H9 (cell line): ENCODE data around the gene F13B. TPM values are rescaled to one million over a fixed set of nuclear protein-coding genes. Genes with fewer than 3 reads are reported as not detected.

Experiments
- DNase-seq: peaks from one replicate; pipeline ENCODE4 v3.0.0-alpha.2; 2017
- H2AFZ ChIP-seq: one replicate; pipeline ENCODE4 v1.6.1; 2013; ENCODE audit warnings: mild to moderate bottlenecking, low read length, control low read depth, moderate library complexity
- H2AK5ac ChIP-seq: 2 replicates; pipeline ENCODE4 v1.6.1; 2013; ENCODE audit warnings: low read length, control low read depth, mixed read lengths; ENCODE audit not compliant: insufficient read length
- H2BK120ac ChIP-seq: one replicate; pipeline ENCODE4 v1.6.1; 2013; ENCODE audit warnings: low read depth, mild to moderate bottlenecking, low read length, control low read depth, inconsistent platforms; ENCODE audit not compliant: poor library complexity, severe bottlenecking
- H2BK12ac ChIP-seq: 2 replicates; pipeline ENCODE4 v1.6.1; 2013; ENCODE audit warnings: low read length, control low read depth, mixed read lengths, low read depth; ENCODE audit not compliant: insufficient read length
- H2BK15ac ChIP-seq: 2 replicates; pipeline ENCODE4 v1.6.1; 2013; ENCODE audit warnings: low read depth, low read length, control low read depth
- H2BK20ac ChIP-seq: one replicate; pipeline ENCODE4 v1.6.1; 2013; ENCODE audit warnings: low read depth, mild to moderate bottlenecking, low read length, control low read depth, inconsistent platforms; ENCODE audit not compliant: poor library complexity, severe bottlenecking
- H2BK5ac ChIP-seq: 2 replicates; pipeline ENCODE4 v1.6.1; 2013; ENCODE audit warnings: low read length, control low read depth, mixed read lengths; ENCODE audit not compliant: insufficient read length
- H3K14ac ChIP-seq: 2 replicates; pipeline ENCODE4 v1.6.1; 2013; ENCODE audit warnings: low read length, control low read depth; ENCODE audit not compliant: insufficient read depth
- H3K18ac ChIP-seq: 2 replicates; pipeline ENCODE4 v1.6.1; 2013; ENCODE audit warnings: low read depth, mild to moderate bottlenecking, mixed read lengths, low read length, control low read depth; ENCODE audit not compliant: insufficient read length
- H3K23ac ChIP-seq: 2 replicates; pipeline ENCODE4 v1.6.1; 2013; ENCODE audit warnings: low read length, control low read depth, mixed read lengths, low read depth; ENCODE audit not compliant: insufficient read length
- H3K23me2 ChIP-seq: 2 replicates; pipeline ENCODE4 v1.6.1; 2013; ENCODE audit warnings: low read depth, mild to moderate bottlenecking, mixed read lengths, low read length, control low read depth; ENCODE audit not compliant: insufficient read length, poor library complexity, severe bottlenecking
- H3K27ac ChIP-seq: 2 replicates; pipeline ENCODE4 v1.5.1; 2013; ENCODE audit warnings: low read length, control low read depth, mixed read lengths, low read depth; ENCODE audit not compliant: insufficient read length
- H3K27me3 ChIP-seq: 2 replicates; pipeline ENCODE4 v1.6.1; 2013; ENCODE audit warnings: low read length, control low read depth, inconsistent platforms; ENCODE audit not compliant: insufficient read depth
- H3K4ac ChIP-seq: 2 replicates; pipeline ENCODE4 v1.6.1; 2013; ENCODE audit warnings: low read depth, mild to moderate bottlenecking, control low read depth, inconsistent platforms, low read length, moderate library complexity
- H3K4me1 ChIP-seq: 2 replicates; pipeline ENCODE4 v1.6.1; 2013; ENCODE audit warnings: low read length, control low read depth, inconsistent platforms; ENCODE audit not compliant: insufficient read depth
- H3K4me2 ChIP-seq: 2 replicates; pipeline ENCODE4 v1.6.1; 2013; ENCODE audit warnings: low read length, control low read depth, mixed read lengths; ENCODE audit not compliant: insufficient read length, insufficient read depth
- H3K56ac ChIP-seq: 2 replicates; pipeline ENCODE4 v1.6.1; 2013; ENCODE audit warnings: low read depth, mild to moderate bottlenecking, mixed read lengths, low read length, control low read depth; ENCODE audit not compliant: insufficient read length
- H3K79me1 ChIP-seq: 2 replicates; pipeline ENCODE4 v1.6.1; 2013; ENCODE audit warnings: low read depth, mild to moderate bottlenecking, moderate library complexity, low read length, control low read depth, inconsistent platforms; ENCODE audit not compliant: insufficient read depth, poor library complexity, severe bottlenecking
- H3K79me2 ChIP-seq: 2 replicates; pipeline ENCODE4 v1.6.1; 2013; ENCODE audit warnings: low read length, control low read depth, inconsistent platforms; ENCODE audit not compliant: insufficient read depth
- H3K9ac ChIP-seq: 2 replicates; pipeline ENCODE4 v1.6.1; 2013; ENCODE audit warnings: low read length, control low read depth, mixed read lengths; ENCODE audit not compliant: insufficient read length; ENCODE audit errors: extremely low read depth
- H3K9me3 ChIP-seq: one replicate; pipeline ENCODE4 v1.6.1; 2013; ENCODE audit warnings: low read depth, low read length, inconsistent platforms; ENCODE audit not compliant: control insufficient read depth
- H3T11ph ChIP-seq: one replicate; pipeline ENCODE4 v1.6.1; 2013; ENCODE audit warnings: mild to moderate bottlenecking, low read length, control low read depth, inconsistent platforms
- H4K20me1 ChIP-seq: one replicate; pipeline ENCODE4 v1.6.1; 2013; ENCODE audit not compliant: control insufficient read depth, insufficient read length, insufficient read depth
- H4K5ac ChIP-seq: 2 replicates; pipeline ENCODE4 v1.6.1; 2013; ENCODE audit warnings: low read depth, mild to moderate bottlenecking, mixed read lengths, low read length, control low read depth; ENCODE audit not compliant: insufficient read length
- H4K8ac ChIP-seq: replicated peaks from 2 replicates; pipeline ENCODE4 v1.6.1; 2013; ENCODE audit warnings: low read length, control low read depth, mixed read lengths, low read depth; ENCODE audit not compliant: insufficient read length
- H4K91ac ChIP-seq: 2 replicates; pipeline ENCODE4 v1.6.1; 2013; ENCODE audit warnings: low read depth, mild to moderate bottlenecking, moderate library complexity, mixed read lengths, low read length, control low read depth; ENCODE audit not compliant: insufficient read length
- H3K27ac Mint-ChIP-seq, 3 experiments: 2 replicates in 2 of 3; 3 replicates in 1 of 3; pipeline ENCODE4 v1.8.0; 2020 to 2021; ENCODE audit warnings: mixed read lengths in 3 of 3, mild to moderate bottlenecking in 1 of 3, moderate library complexity in 1 of 3
- H3K27me3 Mint-ChIP-seq: 2 replicates; pipeline ENCODE4 v1.8.0; 2021; ENCODE audit warnings: low read depth, mild to moderate bottlenecking, moderate library complexity, mixed read lengths
- H3K36me3 Mint-ChIP-seq, 3 experiments: 2 replicates in 2 of 3; 3 replicates in 1 of 3; pipeline ENCODE4 v1.8.0; 2020 to 2021; ENCODE audit warnings: low read depth in 3 of 3, mixed read lengths in 3 of 3; ENCODE audit not compliant: insufficient read depth in 1 of 3
- H3K4me1 Mint-ChIP-seq, 2 experiments: 2 replicates each; pipeline ENCODE4 v1.8.0; 2020; ENCODE audit warnings: mixed read lengths in 2 of 2
- H3K4me3 Mint-ChIP-seq, 2 experiments: 2 replicates in 1 of 2; 3 replicates in 1 of 2; pipeline ENCODE4 v1.8.0; 2020 to 2021; ENCODE audit warnings: mild to moderate bottlenecking in 2 of 2, mixed read lengths in 2 of 2, moderate library complexity in 1 of 2
- H3K9me3 Mint-ChIP-seq, 2 experiments: 2 replicates in 1 of 2; 3 replicates in 1 of 2; pipeline ENCODE4 v1.8.0; 2020; ENCODE audit warnings: mild to moderate bottlenecking in 2 of 2, mixed read lengths in 2 of 2, moderate library complexity in 1 of 2
- total RNA-seq: library from RNA; stranded (reverse); gene quantifications from 2 replicates; pipeline ENCODE4 v1.2.1, GENCODE V29; 2021
- TF ChIP-seq, protein P1 (sequence below): fragments of 200-600 bp; sonication (generic); conservative IDR thresholded peaks from 3 replicates; pipeline ENCODE4 v1.8.0; 2021; ENCODE audit warnings: antibody characterized with exemption, mild to moderate bottlenecking

F13B gene
- total RNA-seq, 1 experiment from 2014 or later: not detected

- H2BK15ac ChIP-seq: no peak overlapping the region
- H2BK120ac ChIP-seq: no peak overlapping the region
- H2BK12ac ChIP-seq: no peak overlapping the region
- no peak overlapping the region for H3K9ac ChIP-seq
- H3K4me1 Mint-ChIP-seq: no peaks in the 10 kb centered on the region
- no peak overlapping the region for H3K4ac ChIP-seq
- H3K79me1 ChIP-seq: no peaks in the 10 kb centered on the region
- DNase-seq: no peak
- H2BK5ac ChIP-seq: no peak overlapping the region
- H2AK5ac ChIP-seq: no peak overlapping the region
- H3K27ac ChIP-seq: no peak overlapping the region
- peaks cover 49 to 56% of the 10 kb centered on the region in 2 experiments for H3K9me3 Mint-ChIP-seq
- peaks cover 16% of the 10 kb centered on the region for H3K9me3 ChIP-seq
- no peak overlapping the region for H3K56ac ChIP-seq
- no peak overlapping the region for H3K27ac Mint-ChIP-seq
- no peak overlapping the region for H2AFZ ChIP-seq
- no peak overlapping the region for H3T11ph ChIP-seq
- H3K79me2 ChIP-seq: no peaks in the 10 kb centered on the region
- peaks cover 2% of the 10 kb centered on the region for H3K27me3 Mint-ChIP-seq
- no peaks in the 10 kb centered on the region for H4K20me1 ChIP-seq
- no peak overlapping the region for H4K8ac ChIP-seq
- H2BK20ac ChIP-seq: no peak overlapping the region
- H3K27me3 ChIP-seq: no peaks in the 10 kb centered on the region
- no peak overlapping the region for H4K91ac ChIP-seq
- H3K4me2 ChIP-seq: no peak overlapping the region
- no peak overlapping the region for H3K4me3 Mint-ChIP-seq
- peaks cover 76 to 86% (median 81%) of the 10 kb centered on the region in 3 experiments for H3K36me3 Mint-ChIP-seq
- no peaks in the 10 kb centered on the region for H3K4me1 ChIP-seq
- no peak overlapping the region for H4K5ac ChIP-seq
- H3K18ac ChIP-seq: no peak overlapping the region
- H3K14ac ChIP-seq: no peak overlapping the region
- H3K23ac ChIP-seq: no peak overlapping the region
- TF ChIP-seq, protein P1, sequence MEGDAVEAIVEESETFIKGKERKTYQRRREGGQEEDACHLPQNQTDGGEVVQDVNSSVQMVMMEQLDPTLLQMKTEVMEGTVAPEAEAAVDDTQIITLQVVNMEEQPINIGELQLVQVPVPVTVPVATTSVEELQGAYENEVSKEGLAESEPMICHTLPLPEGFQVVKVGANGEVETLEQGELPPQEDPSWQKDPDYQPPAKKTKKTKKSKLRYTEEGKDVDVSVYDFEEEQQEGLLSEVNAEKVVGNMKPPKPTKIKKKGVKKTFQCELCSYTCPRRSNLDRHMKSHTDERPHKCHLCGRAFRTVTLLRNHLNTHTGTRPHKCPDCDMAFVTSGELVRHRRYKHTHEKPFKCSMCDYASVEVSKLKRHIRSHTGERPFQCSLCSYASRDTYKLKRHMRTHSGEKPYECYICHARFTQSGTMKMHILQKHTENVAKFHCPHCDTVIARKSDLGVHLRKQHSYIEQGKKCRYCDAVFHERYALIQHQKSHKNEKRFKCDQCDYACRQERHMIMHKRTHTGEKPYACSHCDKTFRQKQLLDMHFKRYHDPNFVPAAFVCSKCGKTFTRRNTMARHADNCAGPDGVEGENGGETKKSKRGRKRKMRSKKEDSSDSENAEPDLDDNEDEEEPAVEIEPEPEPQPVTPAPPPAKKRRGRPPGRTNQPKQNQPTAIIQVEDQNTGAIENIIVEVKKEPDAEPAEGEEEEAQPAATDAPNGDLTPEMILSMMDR: no peak
- no peaks in the 10 kb centered on the region for H3K23me2 ChIP-seq
Observed at GRCh38 chr1:197083474-197083873, 16.4 kb upstream of the F13B start.
